GM10847 (cell line): ENCODE results near the gene ZNF629.

Experiments used
- POLR2A ChIP-seq: IDR thresholded peaks from 2 replicates; pipeline ENCODE4 v1.6.1; 2011; ENCODE audit not compliant: insufficient read length; ENCODE audit errors: extremely low read depth

ZNF629 gene

DNA sequence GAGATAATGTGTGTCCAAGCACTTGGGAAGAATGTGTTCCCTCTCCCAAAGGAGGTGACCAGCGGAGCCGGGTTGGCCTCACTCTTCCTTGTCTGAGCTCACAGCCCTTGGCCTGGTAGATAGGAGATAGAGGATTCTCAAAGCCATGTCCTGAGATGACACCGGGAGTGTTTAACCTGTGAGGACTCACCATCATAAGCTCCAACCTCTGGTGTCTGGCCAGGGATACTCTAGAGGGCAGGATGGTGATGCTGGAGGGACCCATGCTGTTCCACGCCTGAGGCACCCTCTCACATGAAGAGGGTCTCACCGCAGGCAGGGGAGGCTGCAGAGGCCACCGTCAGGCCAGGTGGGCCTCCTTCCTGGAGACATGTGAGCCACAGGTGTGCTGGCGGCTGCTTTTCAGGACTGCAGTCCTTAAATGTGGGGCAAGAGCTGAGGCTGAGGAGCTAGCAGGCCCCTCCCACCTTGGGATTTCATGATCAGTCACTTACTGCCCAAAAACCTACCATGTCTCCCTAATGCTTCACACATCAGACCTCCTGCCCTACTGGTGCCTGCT, 6.6 kb upstream of the ZNF629 start:
- no peak for TF ChIP-seq POLR2A

DNA sequence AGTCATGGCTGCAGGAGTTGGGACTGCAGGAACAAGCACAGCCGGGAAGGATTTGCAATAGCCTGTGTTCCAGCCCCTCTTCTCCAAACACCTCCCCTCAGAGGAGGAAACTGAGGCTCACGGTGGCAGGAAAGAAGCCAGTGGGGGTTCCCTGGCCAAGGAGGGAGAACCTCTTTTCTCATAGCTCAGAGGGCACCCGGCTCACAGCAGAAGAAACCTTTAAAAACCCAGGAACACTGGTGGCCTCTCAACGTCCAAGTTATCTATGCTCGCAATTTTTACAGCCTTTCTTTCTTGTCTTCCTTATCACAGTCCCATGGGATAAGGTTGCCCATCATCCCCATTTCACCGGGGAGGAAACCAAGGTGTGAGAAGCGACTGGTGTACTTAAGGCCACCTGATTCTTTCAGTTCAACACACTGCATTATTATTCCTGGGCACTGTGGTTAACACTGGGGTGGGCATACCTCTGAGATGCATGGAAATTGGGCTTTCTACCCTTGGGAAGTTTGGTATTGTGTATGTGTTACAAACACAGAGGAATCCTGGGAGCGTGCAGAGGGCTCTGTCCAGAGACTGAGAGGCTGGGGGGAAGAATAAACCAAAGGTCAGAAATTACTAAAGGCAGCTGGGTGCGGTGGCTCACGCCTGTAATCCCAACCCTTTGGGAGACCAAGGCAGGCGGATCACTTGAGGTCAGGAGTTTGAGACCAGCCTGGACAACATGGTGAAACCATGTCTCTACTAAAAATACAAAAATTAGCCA, 791 bp upstream of the ZNF629 start:
- no peak for TF ChIP-seq POLR2A

DNA sequence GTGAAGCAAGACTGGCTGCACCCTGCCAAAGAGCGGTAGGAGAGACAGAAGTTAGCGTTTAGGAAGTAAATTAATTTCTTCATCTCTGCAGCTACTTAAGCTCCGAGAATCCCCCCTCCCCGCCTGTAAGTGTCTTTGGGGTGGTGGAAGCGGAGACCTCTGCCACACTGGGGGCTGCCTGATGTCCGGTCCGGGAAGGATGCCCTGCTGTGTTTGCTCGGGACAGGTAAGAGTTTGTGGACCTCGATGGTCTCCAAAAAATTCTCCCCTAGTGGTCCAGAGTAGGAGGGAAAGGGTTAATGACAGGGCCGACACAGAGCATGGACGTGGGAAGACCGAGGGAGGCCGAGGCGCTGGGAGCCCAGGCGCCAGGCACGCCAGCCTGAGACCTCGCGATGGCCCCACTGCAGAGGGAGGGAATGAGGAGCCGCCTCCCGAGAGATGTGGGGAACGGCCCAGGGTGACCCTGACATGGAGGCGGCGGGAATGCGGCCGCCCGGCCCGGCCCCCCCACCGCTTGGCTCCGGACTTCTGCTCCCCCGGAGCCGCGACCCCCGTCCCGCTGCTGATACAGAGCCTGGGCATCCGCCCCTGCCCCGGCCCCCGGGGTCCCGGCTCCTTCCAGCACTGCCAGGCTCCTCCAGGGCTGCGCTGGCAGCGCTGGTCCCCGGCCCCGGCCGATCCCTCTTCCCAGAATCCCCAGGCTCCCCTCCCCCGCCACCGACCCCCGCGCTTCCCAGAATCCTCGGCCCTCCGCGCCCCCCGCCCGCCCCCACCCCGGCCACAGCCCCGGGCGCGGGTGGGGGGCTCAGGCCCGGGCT, 680 bp downstream of the ZNF629 start:
- no peak for TF ChIP-seq POLR2A

DNA sequence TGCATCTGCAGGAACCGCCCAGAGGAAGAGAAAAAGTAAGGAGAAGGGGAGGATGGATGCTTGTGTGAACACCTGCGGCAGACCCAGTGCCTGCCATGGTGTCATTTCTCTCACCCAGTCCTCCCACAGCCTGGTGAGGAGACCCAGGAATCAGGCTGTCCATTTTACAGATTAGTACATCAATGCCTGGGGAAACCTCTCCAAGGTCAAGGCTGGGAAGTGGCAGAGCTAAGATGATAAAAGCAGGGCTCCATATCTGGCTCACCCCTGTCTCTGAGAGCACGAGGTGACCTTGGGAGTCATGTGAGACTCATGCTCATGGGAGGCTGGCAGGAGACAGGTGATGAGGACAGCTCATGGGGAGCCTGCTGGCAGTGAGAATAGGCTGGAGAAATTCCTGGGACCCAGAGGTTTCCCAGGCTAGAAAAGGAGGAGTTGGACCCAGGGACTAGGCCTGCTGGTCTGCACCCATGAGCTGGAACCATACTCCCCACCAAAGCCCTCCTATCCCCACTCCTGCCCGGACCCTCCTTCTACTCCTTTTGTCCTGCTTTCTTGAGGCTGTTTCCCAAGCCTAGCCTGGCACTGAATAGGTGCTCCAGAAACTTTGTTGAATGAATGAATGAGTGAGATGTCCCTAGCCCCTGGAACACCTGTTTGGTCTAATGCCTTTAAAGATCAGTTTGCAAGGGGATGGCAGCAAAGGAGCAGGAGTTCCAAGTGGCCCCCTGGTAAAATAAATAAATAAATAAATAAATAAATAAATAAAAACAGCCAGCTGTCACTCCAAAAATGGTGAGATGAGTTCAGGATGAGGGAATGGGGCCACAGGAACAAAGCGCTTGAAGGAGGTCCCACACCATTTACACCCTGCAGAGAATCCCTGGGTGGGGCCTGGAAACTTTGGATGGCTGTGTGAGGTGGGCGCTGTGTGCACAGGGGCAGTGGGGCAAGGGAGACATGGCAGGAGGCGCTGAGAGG, 1.6 kb downstream of the ZNF629 start:
- TF ChIP-seq POLR2A = no peak

DNA sequence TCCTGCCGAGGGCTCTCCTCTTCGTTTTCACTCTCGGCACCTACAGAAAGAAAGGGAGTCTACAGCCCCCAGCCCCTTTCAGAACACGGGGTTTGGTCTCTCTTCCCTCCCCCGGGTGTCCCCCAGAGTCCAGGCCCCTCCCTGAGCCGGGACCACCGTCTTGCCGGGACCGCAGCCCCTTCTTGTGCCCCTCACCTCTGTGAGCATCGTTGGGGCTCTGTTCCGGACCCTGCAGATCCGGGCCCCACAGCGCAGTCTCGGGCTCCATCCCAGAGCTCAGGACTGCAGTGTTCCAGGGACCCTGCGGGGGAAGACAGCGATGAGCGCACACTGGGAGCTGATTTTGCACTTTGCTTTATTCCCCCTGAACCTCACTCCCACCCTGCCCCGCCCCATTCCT, 2.8 kb downstream of the ZNF629 start:
- TF ChIP-seq POLR2A = no peak

DNA sequence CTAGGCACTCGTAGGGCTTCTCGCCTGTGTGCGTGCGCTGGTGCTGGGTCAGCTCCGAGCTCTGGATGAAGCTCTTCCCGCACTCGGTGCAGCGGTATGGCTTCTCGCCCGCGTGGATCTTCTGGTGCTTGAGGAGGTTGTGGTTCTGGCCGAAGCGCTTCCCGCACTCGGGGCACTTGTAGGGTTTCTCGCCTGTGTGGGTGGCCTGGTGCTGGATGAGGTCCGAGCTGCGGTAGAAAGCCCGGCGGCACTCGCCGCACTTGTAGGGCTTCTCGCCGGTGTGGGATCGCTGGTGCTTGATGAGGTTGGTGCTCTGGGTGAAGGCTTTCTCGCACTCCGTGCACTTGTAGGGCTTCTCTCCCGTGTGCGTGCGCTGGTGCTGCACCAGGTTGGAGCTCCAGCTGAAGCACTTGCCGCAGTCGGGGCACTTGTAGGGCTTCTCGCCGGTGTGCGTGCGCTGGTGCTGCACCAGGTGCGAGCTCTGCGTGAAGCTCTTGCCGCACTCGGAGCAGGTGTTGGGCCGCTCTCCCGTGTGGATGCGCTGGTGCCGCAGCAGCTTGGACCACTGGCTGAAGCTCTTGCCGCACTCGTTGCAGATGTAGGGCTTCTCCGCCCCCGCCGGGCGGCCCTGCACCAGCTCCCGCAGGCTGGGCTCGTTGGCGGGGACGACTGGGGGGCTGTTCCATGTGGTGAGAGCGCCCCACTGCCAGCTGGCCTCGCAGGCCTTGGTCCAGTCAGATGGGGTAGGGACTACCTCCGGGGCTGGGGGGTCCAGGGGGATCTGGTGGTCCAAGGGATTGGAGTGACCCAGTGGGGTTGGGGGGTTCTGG, 3.5 kb downstream of the ZNF629 start:
- TF ChIP-seq POLR2A = no peak

DNA sequence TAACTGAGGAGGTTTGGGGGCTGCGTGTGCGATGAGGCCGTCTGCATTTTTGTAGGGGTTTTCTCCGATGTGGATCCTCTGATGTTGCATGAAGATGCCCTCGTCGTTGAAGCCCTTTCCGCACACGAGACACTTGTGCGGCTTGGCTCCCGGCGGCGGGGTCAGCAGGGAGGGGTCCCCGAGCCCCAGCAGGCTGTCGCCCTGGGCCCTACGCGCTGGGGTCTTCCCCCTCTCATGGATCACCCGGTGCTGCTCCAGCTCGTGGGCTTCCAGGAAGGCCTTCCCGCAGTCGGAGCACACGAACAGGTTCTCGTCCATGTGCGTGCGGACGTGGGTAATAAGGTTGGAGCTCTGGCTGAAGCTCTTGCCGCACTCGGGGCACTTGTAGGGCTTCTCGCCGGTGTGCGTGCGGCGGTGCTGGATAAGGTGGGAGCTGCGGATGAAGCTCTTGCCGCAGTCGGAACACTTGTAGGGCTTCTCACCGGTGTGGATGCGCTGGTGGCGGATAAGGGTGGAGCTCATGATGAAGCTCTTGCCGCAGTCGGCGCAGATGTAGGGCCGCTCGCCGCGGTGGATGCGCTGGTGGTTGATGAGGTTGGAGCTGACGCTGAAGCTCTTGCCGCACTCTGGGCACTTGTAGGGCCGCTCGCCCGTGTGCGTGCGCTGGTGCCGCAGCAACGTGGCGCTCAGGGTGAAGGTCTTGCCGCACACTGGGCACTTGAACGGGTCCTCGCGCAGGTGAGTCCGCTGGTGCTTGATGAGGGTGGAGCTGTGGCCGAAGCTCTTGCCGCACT, 4.3 kb downstream of the ZNF629 start:
- no peak for TF ChIP-seq POLR2A

DNA sequence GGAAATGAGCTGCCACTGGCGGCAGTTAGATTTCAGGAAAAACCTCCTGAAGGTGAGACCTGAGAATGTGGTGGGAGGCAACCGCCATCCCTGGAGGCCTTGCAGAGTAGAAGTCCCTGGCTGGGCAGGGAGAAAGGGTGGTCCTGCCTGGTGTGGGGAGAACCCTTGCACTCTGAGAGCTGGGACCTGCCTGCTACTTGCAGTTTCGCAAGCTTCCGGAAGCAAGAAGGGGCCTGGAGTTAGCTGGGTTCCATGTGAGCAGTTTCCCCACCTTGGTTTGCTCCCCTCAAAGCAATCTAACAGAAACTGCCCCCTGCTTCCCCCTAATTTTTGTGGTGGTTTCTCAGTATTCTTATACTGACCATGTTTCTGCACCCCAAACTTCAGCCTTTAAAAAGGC, 6.5 kb downstream of the ZNF629 start:
- no peak for TF ChIP-seq POLR2A

DNA sequence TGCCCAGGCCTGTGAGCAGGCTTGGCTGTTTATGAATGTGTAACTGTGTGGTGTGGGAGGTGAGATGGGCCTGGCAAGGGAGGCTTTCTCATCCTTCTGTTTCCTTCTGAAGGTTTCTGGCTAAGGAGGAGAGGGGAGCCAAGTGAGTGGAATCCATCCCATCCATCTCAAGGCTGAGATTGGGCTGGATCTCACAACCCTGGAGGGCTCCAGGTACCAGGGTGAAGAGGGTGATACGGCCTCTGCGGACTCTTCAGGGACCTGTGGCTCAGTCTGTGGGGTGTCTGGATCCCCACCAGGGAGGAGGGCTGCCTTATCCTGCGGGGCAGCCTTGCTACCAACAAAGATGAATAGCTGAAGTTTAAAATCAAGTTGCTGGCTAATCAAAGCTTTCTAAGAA, 7.0 kb downstream of the ZNF629 start:
- TF ChIP-seq POLR2A = no peak

DNA sequence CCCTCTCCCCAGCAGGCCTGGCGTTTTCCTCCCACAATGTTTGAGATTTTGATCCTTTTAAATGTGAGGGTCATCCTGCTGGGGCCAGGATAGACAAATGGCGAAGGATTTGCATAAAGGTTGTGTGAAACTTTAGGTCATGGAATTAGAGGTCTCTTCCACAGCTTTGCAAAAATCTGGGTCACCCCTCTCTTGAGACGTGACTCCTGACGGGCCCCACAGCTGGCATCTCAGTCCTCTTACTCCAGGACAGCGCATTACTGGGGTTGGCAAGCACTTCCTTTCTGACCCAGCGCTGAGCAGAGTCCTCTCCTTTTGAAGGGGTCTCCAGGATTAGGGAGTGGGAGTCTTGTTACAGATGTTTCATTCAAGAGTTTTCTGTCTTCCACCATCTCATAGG, 7.4 kb downstream of the ZNF629 start:
- no peak for TF ChIP-seq POLR2A

DNA sequence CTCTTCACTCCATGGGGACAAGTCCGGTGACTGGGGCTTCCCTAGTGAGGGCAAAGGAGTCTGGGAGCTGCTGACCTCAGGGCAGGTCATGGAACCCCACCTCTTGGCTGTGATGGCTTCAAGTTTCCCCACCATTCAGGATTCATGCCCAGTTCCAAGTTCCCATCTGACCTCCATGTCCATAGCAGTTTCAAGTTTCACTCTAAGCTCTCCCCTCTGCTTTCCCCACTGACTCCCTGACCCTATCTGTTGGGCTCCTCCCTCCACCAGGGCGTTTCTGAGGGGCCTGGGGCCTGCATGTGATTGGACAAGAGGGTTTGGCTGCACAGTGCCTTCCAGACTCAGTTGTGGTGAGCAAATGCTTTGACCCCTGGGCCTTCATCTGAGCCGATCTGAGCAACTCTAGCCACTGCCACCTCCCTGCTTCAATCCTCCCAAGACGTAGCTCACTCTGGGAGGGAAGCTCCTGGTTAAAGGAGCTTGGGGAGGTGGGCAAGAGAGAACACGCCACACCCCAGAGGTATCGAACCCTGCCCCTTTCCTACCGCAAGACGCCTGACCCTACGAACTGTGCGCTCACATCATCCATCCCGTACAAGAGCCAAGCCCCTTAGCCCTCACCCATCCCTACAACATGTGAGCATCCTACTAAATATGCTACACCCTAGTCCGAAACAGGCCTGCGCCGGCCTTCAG, 8.3 kb downstream of the ZNF629 start:
- no peak for TF ChIP-seq POLR2A

DNA sequence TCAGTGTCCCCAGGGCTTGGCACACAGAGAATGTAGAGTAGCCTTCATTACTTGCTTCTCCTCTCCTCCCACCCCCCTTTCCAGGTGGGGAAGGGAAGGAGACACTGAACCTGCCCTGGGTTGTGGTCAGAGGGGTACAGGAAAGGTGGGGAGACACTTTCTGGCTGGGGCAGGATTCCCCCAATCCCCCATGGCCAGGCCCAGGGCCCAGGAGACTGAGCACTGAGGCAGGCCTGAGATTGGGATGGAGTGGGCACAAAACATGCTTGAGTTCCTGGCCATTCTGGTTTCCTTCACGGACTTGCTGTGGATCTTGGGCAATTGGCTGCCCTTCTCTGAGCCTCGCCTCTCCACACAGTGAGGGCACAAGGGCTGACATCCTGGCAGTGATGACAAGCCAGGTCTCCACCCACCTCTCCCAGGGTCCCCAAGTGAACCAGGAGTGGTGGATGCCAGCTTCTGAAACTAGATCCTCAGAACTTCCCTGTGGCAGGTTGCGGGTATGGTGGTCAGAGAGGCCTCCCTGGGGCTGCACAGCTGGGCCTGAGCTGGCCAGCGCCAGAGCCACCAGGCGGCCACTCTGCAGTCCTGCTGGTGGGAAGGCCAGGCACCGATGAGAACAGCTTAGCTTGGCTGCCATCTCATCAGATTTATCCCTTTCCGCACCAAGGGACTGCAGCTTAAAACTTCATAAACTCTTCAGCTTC, 9.3 kb downstream of the ZNF629 start:
- no peak for TF ChIP-seq POLR2A
